ENCODE measurements around the gene EPHA2. TPM values are rescaled to one million over a fixed set of nuclear protein-coding genes. Genes with fewer than 3 reads are reported as not detected.
A peak's percentile ranks its signal among the peaks of the same experiment; 100 is the strongest.

EPHA2 gene
- total RNA-seq, 2 experiments from 2014 or later = 0.19 to 0.21 TPM

DNA sequence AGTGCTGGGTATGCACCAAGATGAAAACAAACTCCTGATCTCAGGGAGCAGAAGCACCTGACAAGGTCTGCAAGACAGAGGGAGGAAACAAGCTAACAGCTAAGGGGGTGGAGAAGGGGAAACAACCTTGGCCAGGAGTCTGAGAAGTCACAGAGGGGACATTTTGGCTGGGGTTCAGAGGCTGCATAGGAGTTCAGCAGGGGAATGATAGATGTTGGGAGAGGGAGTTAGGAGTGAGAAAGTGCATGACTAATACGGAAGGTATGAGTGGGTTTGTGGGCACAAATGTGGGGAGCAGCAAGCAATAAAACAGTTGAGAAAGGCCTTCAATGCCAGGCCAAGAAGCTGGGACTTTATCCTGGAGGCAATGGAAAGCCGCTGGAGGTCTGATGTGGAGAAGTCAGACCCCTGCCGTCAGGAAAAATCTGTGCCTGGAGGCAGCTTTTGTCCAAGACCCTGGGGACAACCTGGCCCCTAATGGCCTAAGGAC, 16.4 kb downstream of the EPHA2 start:
- Mint-ChIP-seq H3K4me3 (no peak overlapping the region), H3K9me3 (ENCODE audit: low read depth) (no peaks in the 10 kb centered on the region), H3K4me1 (peaks cover 16% of the 10 kb centered on the region), H3K27me3 (no peaks in the 10 kb centered on the region), H3K36me3 (ENCODE audit: low read depth) (no peaks in the 10 kb centered on the region), H3K27ac (no peak overlapping the region)
- POLR2A ChIA-PET = no interaction called here
- intact Hi-C loops (cut with DNase I, micrococcal nuclease) = no loop called here
- ATAC-seq (peak; percentile 75), DNase-seq (peak; percentile 51)
- CTCF ChIA-PET = interaction anchor here (0.7 kb wide), 1 partner anchor 14 kb away, joined by 3 read pairs; no protein-coding TSS in a partner anchor

DNA sequence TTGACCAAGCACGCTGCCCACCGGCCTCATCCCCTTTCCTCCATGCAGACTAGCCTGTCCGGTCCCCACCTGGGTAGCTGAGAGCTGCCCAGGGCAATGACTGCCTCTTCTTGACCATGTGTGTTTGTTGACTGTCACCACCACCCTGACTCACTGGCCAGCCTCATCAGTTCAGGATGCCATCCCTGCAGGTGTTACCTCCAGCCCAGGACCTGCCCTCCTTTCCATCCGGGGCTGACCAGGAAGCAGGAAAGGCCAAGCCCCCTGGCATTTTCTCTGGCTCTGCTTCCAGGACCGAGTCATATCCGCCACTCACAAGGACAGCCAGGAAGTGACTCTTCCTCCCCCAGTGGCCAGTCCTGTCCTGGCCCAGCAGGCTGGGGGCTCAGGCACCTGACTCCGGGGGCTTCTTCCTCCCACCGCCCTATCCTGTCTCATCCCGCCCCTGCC, 17.1 kb downstream of the EPHA2 start:
- POLR2A ChIA-PET = no interaction called here
- intact Hi-C loops (cut with DNase I, micrococcal nuclease) = no loop called here
- Mint-ChIP-seq H3K4me1 (peaks cover 16% of the 10 kb centered on the region), H3K27ac (no peak overlapping the region), H3K9me3 (ENCODE audit: low read depth) (no peaks in the 10 kb centered on the region), H3K27me3 (no peaks in the 10 kb centered on the region), H3K4me3 (no peak overlapping the region), H3K36me3 (ENCODE audit: low read depth) (no peaks in the 10 kb centered on the region)
- DNase-seq (no peak), ATAC-seq (no peak)
- CTCF ChIA-PET = no interaction called here

DNA sequence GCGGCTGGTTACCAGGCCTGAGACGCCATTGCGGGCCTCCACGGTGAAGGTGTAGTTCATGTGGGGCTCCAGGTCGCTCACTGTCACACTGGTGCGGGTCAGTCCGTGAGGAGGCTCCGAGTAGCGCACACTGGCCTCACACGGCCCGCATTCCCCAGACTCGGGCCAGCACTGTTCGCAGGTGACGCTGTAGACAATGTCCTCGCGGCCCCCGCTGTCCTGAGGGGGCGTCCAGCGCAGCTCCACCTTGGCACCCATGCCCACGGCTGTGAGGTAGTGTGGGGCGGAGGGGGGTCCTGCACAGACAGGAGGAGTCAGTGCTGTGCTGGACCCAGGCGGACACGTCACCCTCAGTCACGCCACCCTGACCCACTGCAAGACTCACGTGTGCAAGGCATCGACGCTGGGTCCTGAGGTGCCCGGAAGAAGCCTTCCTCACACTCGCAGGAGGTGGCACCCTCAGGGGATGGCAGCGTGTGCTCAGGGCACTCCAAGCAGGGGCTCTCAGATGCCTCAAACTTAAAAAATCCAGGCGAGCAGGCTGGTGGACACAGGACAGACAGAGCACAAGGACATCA, 17.9 kb downstream of the EPHA2 start:
- H3K4me3 Mint-ChIP-seq = no peak overlapping the region
- no peak for ATAC-seq
- intact Hi-C loops (cut with DNase I, micrococcal nuclease) = no loop called here
- no peaks in the 10 kb centered on the region for H3K27me3 Mint-ChIP-seq
- no peaks in the 10 kb centered on the region for H3K36me3 Mint-ChIP-seq (ENCODE audit: low read depth)
- no peaks in the 10 kb centered on the region for H3K9me3 Mint-ChIP-seq (ENCODE audit: low read depth)
- H3K4me1 Mint-ChIP-seq = peaks cover 16% of the 10 kb centered on the region
- no peak overlapping the region for H3K27ac Mint-ChIP-seq
- POLR2A ChIA-PET = no interaction called here
- CTCF ChIA-PET = no interaction called here
- no peak for DNase-seq

DNA sequence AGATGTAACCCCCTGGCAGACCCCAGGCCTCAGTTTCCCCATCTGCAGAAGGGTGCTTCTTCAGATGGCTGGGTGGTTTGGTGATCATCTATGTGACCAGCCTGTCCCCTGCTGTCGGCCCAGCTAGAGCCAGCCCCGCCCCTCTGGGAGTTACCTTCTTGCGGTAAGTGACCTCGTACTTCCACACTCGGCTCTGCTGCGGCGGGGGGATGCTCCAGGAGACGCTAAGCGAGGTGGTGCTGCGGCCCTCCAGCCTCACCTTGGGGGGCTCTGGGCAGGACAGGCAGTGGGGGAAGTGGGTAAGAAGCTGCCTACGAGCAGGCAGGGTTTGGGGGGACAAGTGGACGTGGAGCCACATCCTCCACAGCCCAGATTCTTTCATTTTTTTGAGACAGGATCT, 20.4 kb downstream of the EPHA2 start:
- ATAC-seq (no peak), DNase-seq (no peak)
- Mint-ChIP-seq H3K4me1 (peaks cover 4% of the 10 kb centered on the region), H3K27me3 (no peaks in the 10 kb centered on the region), H3K4me3 (no peak overlapping the region), H3K9me3 (ENCODE audit: low read depth) (no peaks in the 10 kb centered on the region), H3K27ac (no peak overlapping the region), H3K36me3 (ENCODE audit: low read depth) (no peaks in the 10 kb centered on the region)
- ChIA-PET POLR2A (no interaction called here), CTCF (no interaction called here)
- intact Hi-C loops (cut with DNase I, micrococcal nuclease) = no loop called here

DNA sequence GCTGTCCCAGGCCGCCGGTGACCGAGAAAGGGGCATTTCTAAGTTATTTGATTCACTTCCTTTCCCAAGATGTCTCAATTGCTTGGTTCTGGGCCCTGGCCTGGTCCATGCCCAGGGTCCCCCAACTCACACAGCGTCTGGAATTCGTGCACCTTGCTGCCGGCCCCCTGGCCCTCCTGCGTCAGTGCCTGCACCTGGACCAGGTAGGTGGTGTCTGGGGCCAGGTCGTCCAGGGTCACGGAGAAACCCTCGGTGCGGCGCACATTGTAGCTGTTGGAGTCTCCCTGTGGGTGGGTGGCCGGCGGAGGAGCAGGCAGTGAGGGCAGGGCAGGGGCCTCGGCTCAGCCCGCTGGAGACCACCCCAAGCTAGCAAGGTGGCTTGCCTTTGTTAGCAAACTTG, 21.0 kb downstream of the EPHA2 start:
- ChIA-PET POLR2A (no interaction called here), CTCF (no interaction called here)
- no peak for ATAC-seq
- H3K27ac Mint-ChIP-seq = no peak overlapping the region
- no peaks in the 10 kb centered on the region for H3K9me3 Mint-ChIP-seq (ENCODE audit: low read depth)
- intact Hi-C loops (cut with DNase I, micrococcal nuclease) = no loop called here
- no peak for DNase-seq
- no peak overlapping the region for H3K4me3 Mint-ChIP-seq
- H3K4me1 Mint-ChIP-seq = peaks cover 4% of the 10 kb centered on the region
- no peaks in the 10 kb centered on the region for H3K27me3 Mint-ChIP-seq
- H3K36me3 Mint-ChIP-seq (ENCODE audit: low read depth) = no peaks in the 10 kb centered on the region

DNA sequence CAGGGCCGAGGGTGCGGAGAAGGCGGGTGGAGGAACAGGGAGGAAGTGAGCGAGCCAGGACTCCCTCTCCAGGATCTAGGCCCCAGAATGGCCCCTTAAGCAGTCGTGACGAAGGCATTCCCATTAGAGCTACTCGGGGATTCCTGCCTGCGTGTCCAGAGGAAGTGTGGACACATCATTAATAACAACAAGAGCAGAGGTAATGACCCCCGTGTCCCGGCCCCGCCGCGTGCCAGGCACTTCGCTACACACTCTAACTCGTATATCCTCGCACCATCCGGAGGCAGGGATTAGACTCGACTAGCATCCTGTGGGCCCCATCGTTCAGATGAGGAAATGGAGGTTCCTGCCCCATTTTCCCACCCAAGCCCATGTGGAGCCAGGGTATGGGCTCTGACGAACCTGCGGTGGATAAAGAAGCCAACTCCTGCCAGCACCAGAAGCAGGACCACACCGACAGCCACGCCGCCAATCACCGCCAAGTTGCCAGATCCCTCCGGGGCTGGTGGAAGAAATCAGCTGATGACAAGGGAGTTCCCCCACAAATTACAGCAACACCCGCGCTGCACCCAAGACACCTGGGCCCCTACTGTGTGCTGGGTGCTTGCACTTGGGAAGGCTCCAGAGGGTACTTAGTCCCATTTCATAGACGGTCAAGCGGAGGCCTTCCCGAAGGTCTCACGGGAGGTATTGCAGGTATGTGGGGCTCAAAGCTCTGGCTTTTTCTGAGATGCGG, 21.6 kb downstream of the EPHA2 start:
- intact Hi-C loops (cut with DNase I, micrococcal nuclease) = no loop called here

DNA sequence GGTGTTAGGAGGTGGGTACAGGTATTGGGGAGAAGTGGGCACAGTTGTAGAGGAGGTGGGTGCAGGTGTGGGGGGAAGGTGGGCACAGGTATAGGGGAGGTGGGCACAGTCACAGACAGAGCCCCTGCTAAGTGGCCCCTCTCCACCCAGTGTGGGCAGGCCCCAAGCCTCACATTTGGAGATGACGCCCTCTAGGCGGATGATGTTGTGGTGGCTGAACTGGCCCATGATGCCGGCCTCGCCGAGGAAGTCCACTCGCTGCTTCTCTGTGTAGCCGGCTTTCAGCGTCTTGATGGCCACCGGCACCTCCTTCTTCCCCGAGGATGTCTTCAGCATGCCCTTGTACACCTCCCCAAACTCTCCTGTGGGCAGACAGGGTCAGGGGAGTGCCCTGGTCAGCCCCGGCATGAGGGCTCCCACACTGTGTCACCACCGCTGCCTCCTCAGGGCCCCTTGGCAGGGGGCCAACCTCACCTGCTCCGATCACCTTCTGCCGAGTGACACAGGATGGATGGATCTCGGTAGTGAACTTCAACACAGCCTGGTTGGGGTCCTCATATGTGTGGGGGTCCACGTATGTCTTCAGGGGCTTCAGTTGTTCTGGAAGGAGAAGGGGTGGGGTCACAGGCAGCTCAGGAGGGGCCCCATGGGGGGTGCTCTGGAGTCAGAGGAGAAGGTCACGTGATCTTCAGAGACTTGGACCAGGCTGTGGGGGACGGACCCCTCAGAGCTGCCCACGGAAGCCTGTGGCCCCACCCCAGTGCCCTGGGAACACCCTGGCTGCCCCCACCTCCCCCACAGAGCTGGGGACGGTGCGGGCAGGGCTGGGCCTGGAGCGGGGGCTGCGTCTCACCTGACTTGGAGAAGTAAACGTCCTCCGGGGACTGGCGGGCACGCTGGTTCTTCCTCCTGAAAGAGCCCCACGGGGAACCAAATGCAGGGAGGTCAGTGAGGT, 22.6 kb downstream of the EPHA2 start:
- Mint-ChIP-seq H3K27ac (no peak overlapping the region), H3K9me3 (ENCODE audit: low read depth) (no peaks in the 10 kb centered on the region), H3K27me3 (no peaks in the 10 kb centered on the region), H3K4me3 (no peak overlapping the region), H3K36me3 (ENCODE audit: low read depth) (no peaks in the 10 kb centered on the region), H3K4me1 (no peaks in the 10 kb centered on the region)
- intact Hi-C loops (cut with DNase I, micrococcal nuclease) = no loop called here
- DNase-seq (no peak), ATAC-seq (no peak)
- ChIA-PET CTCF (no interaction called here), POLR2A (no interaction called here)

More for the DNA sequence above, 21.6 kb downstream of the EPHA2 start:
- Mint-ChIP-seq H3K27me3 (no peaks in the 10 kb centered on the region), H3K36me3 (ENCODE audit: low read depth) (no peaks in the 10 kb centered on the region), H3K27ac (no peak overlapping the region), H3K4me1 (no peaks in the 10 kb centered on the region), H3K4me3 (no peak overlapping the region), H3K9me3 (ENCODE audit: low read depth) (no peaks in the 10 kb centered on the region)
- no peak for ATAC-seq
- ChIA-PET POLR2A (no interaction called here), CTCF (no interaction called here)
- no peak for DNase-seq

DNA sequence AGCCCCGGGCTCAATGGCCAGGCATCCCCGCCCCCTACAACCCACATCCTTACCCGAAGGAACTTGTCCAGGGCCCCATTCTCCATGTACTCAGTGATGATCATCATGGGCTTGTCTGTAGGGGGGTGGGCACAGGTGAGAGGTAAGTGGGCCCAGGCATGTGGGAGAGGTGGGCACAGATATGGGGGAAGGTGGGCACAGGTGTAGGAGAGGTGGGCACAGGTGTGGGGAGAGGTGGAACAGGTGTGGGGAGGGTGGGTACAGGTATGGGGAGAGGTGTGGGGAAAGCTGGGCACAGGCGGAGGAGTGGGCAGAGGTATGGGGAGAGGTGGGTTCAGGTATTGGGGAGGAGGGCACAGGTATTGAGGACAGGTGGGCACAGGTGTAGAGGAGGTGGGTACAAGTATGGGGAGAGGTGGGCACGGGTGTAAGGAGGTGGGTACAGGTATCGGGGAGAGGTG, 23.5 kb downstream of the EPHA2 start:
- CTCF ChIA-PET = no interaction called here
- Mint-ChIP-seq H3K27ac (no peak overlapping the region), H3K4me3 (no peak overlapping the region)

DNA sequence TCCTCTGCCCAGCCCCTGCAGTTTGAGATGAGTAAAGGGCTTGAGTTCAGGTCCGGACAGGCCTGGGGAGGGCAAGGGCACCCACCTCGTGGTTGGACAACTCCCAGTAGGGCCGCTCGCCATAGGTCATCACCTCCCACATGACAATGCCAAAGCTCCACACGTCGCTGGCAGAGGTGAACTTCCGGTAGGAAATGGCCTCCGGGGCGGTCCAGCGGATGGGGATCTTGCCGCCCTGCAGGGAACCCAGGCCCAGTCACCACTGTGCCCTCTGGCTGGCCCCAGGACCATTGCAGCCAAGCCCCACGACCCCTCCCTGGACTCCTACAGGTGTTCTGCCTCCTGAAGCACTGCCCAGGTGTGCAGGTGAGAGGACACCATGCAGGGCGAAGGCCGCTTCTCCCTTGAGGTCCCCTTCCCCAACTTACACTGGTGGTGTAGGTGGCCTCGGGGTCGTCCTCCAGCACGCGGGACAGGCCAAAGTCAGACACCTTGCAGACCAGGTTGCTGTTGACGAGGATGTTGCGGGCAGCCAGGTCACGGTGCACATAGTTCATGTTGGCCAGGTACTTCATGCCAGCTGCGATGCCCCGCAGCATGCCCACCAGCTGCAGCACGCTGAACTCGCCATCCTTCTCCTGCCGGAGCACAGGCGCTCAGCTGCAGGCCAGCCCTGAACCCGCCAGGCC, 24.1 kb downstream of the EPHA2 start:
- intact Hi-C loops (cut with DNase I, micrococcal nuclease) = no loop called here
- ATAC-seq (no peak), DNase-seq (no peak)
- H3K4me1 Mint-ChIP-seq = no peaks in the 10 kb centered on the region
- no peak overlapping the region for H3K27ac Mint-ChIP-seq
- ChIA-PET CTCF (no interaction called here), POLR2A (no interaction called here)
- no peaks in the 10 kb centered on the region for H3K36me3 Mint-ChIP-seq (ENCODE audit: low read depth)
- H3K4me3 Mint-ChIP-seq = no peak overlapping the region
- H3K27me3 Mint-ChIP-seq = no peaks in the 10 kb centered on the region
- H3K9me3 Mint-ChIP-seq (ENCODE audit: low read depth) = no peaks in the 10 kb centered on the region

More for the DNA sequence above, 23.5 kb downstream of the EPHA2 start:
- no peaks in the 10 kb centered on the region for H3K4me1 Mint-ChIP-seq
- H3K36me3 Mint-ChIP-seq (ENCODE audit: low read depth) = no peaks in the 10 kb centered on the region
- DNase-seq = no peak
- intact Hi-C loops (cut with DNase I, micrococcal nuclease) = no loop called here
- no peaks in the 10 kb centered on the region for H3K9me3 Mint-ChIP-seq (ENCODE audit: low read depth)
- ATAC-seq = no peak
- no peaks in the 10 kb centered on the region for H3K27me3 Mint-ChIP-seq
- POLR2A ChIA-PET = no interaction called here

DNA sequence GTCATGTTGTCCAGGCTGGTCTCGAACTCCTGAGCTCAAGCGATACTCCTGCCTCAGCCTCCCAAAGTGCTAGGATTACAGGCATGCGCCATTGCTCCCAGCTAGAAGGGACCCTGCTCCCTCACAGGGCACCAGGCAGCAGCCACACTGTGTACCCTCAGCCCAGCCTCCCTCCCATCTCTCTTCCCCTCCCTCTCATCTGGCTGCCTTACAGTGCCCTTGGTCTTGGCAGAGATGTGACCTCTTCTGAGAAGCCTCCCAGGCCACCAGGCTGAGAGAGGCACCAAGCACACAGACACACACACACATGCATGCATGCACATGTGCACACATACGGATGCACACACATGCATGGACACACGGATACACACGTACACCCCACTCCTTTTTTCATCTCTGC, 25.0 kb downstream of the EPHA2 start:
- H3K27ac Mint-ChIP-seq = no peak overlapping the region
- no peaks in the 10 kb centered on the region for H3K27me3 Mint-ChIP-seq
- ChIA-PET POLR2A (no interaction called here), CTCF (interaction anchor here (0.5 kb wide), 1 partner anchor 440 kb away, joined by 3 read pairs; no protein-coding TSS in a partner anchor)
- intact Hi-C loops (cut with DNase I, micrococcal nuclease) = no loop called here
- no peak overlapping the region for H3K4me3 Mint-ChIP-seq
- H3K9me3 Mint-ChIP-seq (ENCODE audit: low read depth) = no peaks in the 10 kb centered on the region
- DNase-seq (no peak), ATAC-seq (no peak)
- no peaks in the 10 kb centered on the region for H3K4me1 Mint-ChIP-seq
- H3K36me3 Mint-ChIP-seq (ENCODE audit: low read depth) = no peaks in the 10 kb centered on the region

DNA sequence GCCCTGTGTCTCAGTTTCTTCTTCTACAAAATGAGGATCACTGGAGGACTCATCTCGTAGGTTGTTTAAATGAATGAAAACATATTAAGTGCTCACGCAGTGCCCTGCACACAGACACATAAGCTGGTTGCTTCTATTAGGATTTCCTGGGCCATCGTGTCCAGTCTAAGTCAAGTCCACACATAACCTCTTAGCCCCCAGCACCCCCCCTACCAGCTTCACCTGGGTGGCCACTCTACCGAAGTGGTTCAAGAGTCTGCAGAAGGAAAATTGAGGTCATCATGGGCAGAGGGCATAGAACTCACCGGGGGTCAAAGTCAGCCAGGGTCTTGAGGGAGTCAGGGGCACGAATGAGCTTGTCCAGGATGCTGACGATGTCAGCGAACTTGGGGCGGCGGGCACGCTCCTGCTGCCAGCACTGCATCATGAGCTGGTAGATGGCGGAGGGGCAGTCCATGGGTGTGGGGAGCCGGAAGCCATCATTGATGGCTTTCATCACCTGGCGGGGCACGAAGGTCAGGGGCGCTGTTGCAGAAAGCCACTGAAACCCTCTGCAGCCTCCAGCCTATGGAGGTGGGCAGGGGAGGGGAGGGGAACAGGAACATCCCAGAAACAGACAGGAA, 25.8 kb downstream of the EPHA2 start:
- Mint-ChIP-seq H3K36me3 (ENCODE audit: low read depth) (no peaks in the 10 kb centered on the region), H3K4me3 (no peak overlapping the region), H3K9me3 (ENCODE audit: low read depth) (no peaks in the 10 kb centered on the region), H3K27ac (no peak overlapping the region), H3K27me3 (no peaks in the 10 kb centered on the region), H3K4me1 (no peaks in the 10 kb centered on the region)
- ChIA-PET CTCF (interaction anchor here (0.5 kb wide), 1 partner anchor 439 kb away, joined by 3 read pairs; no protein-coding TSS in a partner anchor), POLR2A (no interaction called here)
- DNase-seq (no peak), ATAC-seq (no peak)
- intact Hi-C loops (cut with DNase I, micrococcal nuclease) = no loop called here

Measured in activated CD4-positive, alpha-beta T cell treated with anti-CD3 and anti-CD28 coated beads for 36 hours (primary cell).